ENCODE measurements around the gene C10orf90. TPM values are rescaled to one million over a fixed set of nuclear protein-coding genes. Genes with fewer than 3 reads are reported as not detected.
A peak's percentile ranks its signal among the peaks of the same experiment; 100 is the strongest.

Gene C10orf90
- total RNA-seq, 1 experiment from 2014 or later, result not detected

GRCh38 chr10:126463286-126463685 lies 207.2 kb downstream of the C10orf90 start:
- no peak overlapping the region for H3K56ac ChIP-seq (ENCODE audit: insufficient read length, low read depth, low read length)
- Mint-ChIP-seq H3K9me3 (peaks cover 0 to 2% of the 10 kb centered on the region in 2 experiments; a peak in 1 of 5 replicates), H3K27me3 (ENCODE audit: low read depth) (peaks cover 21% of the 10 kb centered on the region), H3K27ac (peak overlapping the region in 1 of 3 experiments; percentile 7; a peak in 3 of 7 replicates), H3K36me3 (ENCODE audit: insufficient read depth in 1 of 3, low read depth in 3 of 3) (peaks cover 0 to 2% (median 0%) of the 10 kb centered on the region in 3 experiments; a peak in 1 of 7 replicates), H3K4me3 (no peak overlapping the region), H3K4me1 (0 out of 4 replicates have a peak, but pooled peaks cover 0 to under 1% of the 10 kb centered on the region in 2 experiments)
- H3K4me1 ChIP-seq (ENCODE audit: insufficient read depth, low read length), result no peaks in the 10 kb centered on the region
- no peak for DNase-seq
- H3K27me3 ChIP-seq (ENCODE audit: insufficient read depth, low read length), result no peaks in the 10 kb centered on the region
- H3K4ac ChIP-seq (ENCODE audit: low read depth, low read length), result no peak overlapping the region
- no peak overlapping the region for H2BK15ac ChIP-seq (ENCODE audit: low read depth, low read length)
- H3T11ph ChIP-seq (ENCODE audit: low read length), result no peak overlapping the region
- H3K23me2 ChIP-seq (ENCODE audit: insufficient read length, low read depth, low read length, poor library complexity, severe bottlenecking), result no peaks in the 10 kb centered on the region
- TF ChIP-seq, protein P1, sequence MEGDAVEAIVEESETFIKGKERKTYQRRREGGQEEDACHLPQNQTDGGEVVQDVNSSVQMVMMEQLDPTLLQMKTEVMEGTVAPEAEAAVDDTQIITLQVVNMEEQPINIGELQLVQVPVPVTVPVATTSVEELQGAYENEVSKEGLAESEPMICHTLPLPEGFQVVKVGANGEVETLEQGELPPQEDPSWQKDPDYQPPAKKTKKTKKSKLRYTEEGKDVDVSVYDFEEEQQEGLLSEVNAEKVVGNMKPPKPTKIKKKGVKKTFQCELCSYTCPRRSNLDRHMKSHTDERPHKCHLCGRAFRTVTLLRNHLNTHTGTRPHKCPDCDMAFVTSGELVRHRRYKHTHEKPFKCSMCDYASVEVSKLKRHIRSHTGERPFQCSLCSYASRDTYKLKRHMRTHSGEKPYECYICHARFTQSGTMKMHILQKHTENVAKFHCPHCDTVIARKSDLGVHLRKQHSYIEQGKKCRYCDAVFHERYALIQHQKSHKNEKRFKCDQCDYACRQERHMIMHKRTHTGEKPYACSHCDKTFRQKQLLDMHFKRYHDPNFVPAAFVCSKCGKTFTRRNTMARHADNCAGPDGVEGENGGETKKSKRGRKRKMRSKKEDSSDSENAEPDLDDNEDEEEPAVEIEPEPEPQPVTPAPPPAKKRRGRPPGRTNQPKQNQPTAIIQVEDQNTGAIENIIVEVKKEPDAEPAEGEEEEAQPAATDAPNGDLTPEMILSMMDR (conservative IDR thresholded peaks at IDR 0.05), result no peak
- H4K5ac ChIP-seq (ENCODE audit: insufficient read length, low read depth, low read length), result no peak overlapping the region
- H4K20me1 ChIP-seq (ENCODE audit: control insufficient read depth, insufficient read depth, insufficient read length), result no peaks in the 10 kb centered on the region
- H2BK120ac ChIP-seq (ENCODE audit: low read depth, low read length, poor library complexity, severe bottlenecking), result no peak overlapping the region
- no peaks in the 10 kb centered on the region for H3K9me3 ChIP-seq (ENCODE audit: control insufficient read depth, low read depth, low read length)
- no peak overlapping the region for H2AK5ac ChIP-seq (ENCODE audit: insufficient read length, low read length)
- no peaks in the 10 kb centered on the region for H3K79me2 ChIP-seq (ENCODE audit: insufficient read depth, low read length)
- no peak overlapping the region for H3K4me2 ChIP-seq (ENCODE audit: insufficient read depth, insufficient read length, low read length)
- H3K14ac ChIP-seq (ENCODE audit: insufficient read depth, low read length), result no peak overlapping the region
- no peak overlapping the region for H2BK20ac ChIP-seq (ENCODE audit: low read depth, low read length, poor library complexity, severe bottlenecking)
- H2BK5ac ChIP-seq (ENCODE audit: insufficient read length, low read length), result no peak overlapping the region
- no peak overlapping the region for H3K23ac ChIP-seq (ENCODE audit: insufficient read length, low read depth, low read length)
- no peak overlapping the region for H4K8ac ChIP-seq (replicated peaks; ENCODE audit: insufficient read length, low read depth, low read length)
- no peak overlapping the region for H2AFZ ChIP-seq (ENCODE audit: low read length)
- no peak overlapping the region for H3K9ac ChIP-seq (ENCODE audit: extremely low read depth, insufficient read length, low read length)
- H3K27ac ChIP-seq (ENCODE audit: insufficient read length, low read depth, low read length), result no peak overlapping the region
- H3K18ac ChIP-seq (ENCODE audit: insufficient read length, low read depth, low read length), result no peak overlapping the region
- no peak overlapping the region for H2BK12ac ChIP-seq (ENCODE audit: insufficient read length, low read depth, low read length)
- no peaks in the 10 kb centered on the region for H3K79me1 ChIP-seq (ENCODE audit: insufficient read depth, low read depth, low read length, poor library complexity, severe bottlenecking)
- WGBS (ENCODE audit: extremely low coverage, insufficient read length, low lambda C conversion rate), result no CpG with 5 or more reads among the region's 11 CpGs
- H4K91ac ChIP-seq (ENCODE audit: insufficient read length, low read depth, low read length), result no peak overlapping the region

All from H9 (cell line).